Left renal cortex interstitium (tissue), 4 donors: ENCODE measurements around the gene AATF. TPM values are rescaled to one million over a fixed set of nuclear protein-coding genes. Genes with fewer than 3 reads are reported as not detected.
A peak's percentile ranks its signal among the peaks of the same experiment; 100 is the strongest.

ENCODE experiments used
- DNase-seq, 4 donors: peaks; one replicate each; pipeline ENCODE4 v3.0.0-alpha.2; 2013; ENCODE audit warnings: low read depth in 4 of 4, low spot score in 2 of 4, missing footprints in 1 of 4
- polyA plus RNA-seq, 4 donors: library from polyadenylated mRNA; unstranded; fragments of 120-200 nt; gene quantifications; one replicate each; pipeline ENCODE4 v1.2.1, GENCODE V29; 2013; ENCODE audit not compliant: insufficient read length in 4 of 4

The AATF gene
- polyA plus RNA-seq, 4 donors: 48.4 to 55.3 (median 50.4) TPM

- DNase-seq: no peak
Measured at GRCh38 chr17:37037590-37038155, 88.9 kb downstream of the AATF start.

GRCh38 chr17:37039269-37039668 lies 90.5 kb downstream of the AATF start:
- no peak for DNase-seq

- DNase-seq: no peak
Measured at GRCh38 chr17:37041932-37042331, 93.2 kb downstream of the AATF start.

GRCh38 chr17:37043201-37043600 lies 94.4 kb downstream of the AATF start:
- DNase-seq: no peak

- DNase-seq: no peak
Measured at GRCh38 chr17:37045351-37045922, 96.7 kb downstream of the AATF start.

- DNase-seq: peak; percentile 55 to 87 (median 66)
Measured at GRCh38 chr17:37047631-37048104, 98.9 kb downstream of the AATF start.

GRCh38 chr17:37048811-37049210 lies 100.1 kb downstream of the AATF start:
- no peak for DNase-seq

GRCh38 chr17:37050920-37051319 lies 102.2 kb downstream of the AATF start:
- no peak for DNase-seq

GRCh38 chr17:37051381-37051780 lies 102.6 kb downstream of the AATF start:
- DNase-seq: no peak

GRCh38 chr17:37051833-37052232 lies 103.1 kb downstream of the AATF start:
- no peak for DNase-seq

- no peak for DNase-seq
Measured at GRCh38 chr17:37052450-37052849, 103.7 kb downstream of the AATF start.

- no peak for DNase-seq
Measured at GRCh38 chr17:37054894-37055293, 106.1 kb downstream of the AATF start.

GRCh38 chr17:37056622-37057021 lies 107.9 kb downstream of the AATF start:
- DNase-seq: no peak

GRCh38 chr17:37059493-37059892 lies 110.7 kb downstream of the AATF start:
- no peak for DNase-seq

- no peak for DNase-seq
Measured at GRCh38 chr17:37060094-37060493, 111.3 kb downstream of the AATF start.

GRCh38 chr17:37060928-37061327 lies 112.2 kb downstream of the AATF start:
- DNase-seq: no peak

GRCh38 chr17:37062021-37062420 lies 113.3 kb downstream of the AATF start:
- no peak for DNase-seq

- no peak for DNase-seq
Measured at GRCh38 chr17:37064206-37064605, 115.5 kb downstream of the AATF start.

GRCh38 chr17:37064956-37065355 lies 116.2 kb downstream of the AATF start:
- DNase-seq: no peak

- DNase-seq: no peak
Measured at GRCh38 chr17:37065486-37066321, 117.0 kb downstream of the AATF start.

GRCh38 chr17:37066322-37067255 lies 117.8 kb downstream of the AATF start:
- DNase-seq: no peak
